ENCODE results near the gene GTPBP3.

The GTPBP3 gene

DNA sequence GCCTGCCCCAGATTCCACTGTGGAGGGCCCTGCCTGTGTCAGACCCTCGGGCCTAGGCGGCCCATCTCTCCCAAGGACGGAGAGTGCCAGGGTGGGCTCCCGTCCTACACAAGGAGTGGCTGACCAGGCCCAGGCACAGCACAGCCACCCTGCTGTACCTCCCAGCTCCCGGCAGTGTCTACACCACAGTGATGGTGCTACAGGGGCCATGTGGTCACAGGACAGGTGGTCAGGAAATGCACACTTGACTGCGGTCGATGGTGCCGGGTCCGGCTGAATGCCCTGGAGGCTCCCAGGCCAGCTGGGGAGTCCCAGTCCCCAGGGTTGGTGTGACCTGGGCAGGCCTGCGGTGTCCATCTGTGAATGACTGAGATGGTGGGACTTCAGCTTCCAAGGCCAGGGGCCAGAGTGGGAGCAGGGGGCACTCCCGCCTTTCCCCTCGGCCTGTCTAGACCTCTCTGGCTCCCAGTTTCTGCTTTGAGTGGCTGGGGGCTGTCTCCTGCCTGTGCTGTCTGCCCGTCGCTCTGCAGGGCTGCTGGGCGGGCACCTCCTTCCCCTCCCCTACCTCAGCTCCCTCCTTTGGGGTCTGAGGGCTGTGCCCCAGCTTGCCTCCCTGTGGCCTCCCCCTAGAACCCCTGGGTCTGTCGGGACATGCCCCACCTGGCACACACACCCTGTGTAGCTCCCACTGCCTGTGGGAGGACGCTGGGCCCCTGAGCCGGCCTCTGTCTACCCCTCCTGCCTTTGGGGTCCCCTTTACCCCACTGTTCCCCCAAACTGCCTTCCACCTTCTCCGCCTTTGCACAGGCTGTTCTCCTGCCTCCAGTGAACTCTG, 15.5 kb upstream of the GTPBP3 start:
- Histone ChIP-seq H3K9ac (ENCODE audit: low read depth in 1 of 2, low read length in 2 of 2) (no peak overlapping the region), H3K27ac (ENCODE audit: low read depth, low read length) (no peak overlapping the region), H3K4me3 (ENCODE audit: low read depth in 1 of 2, low read length in 2 of 2) (no peak overlapping the region), H3K36me3 (ENCODE audit: control insufficient read depth in 1 of 2, insufficient read depth in 2 of 2, low read length in 2 of 2) (peaks cover 25 to 28% of the 10 kb centered on the region in 2 donors), H3K9me3 (ENCODE audit: control insufficient read depth in 1 of 2, low read length in 2 of 2) (no peaks in the 10 kb centered on the region), H3K27me3 (ENCODE audit: control insufficient read depth in 1 of 2, insufficient read depth in 2 of 2, low read length in 2 of 2) (no peaks in the 10 kb centered on the region), H3K4me1 (ENCODE audit: control insufficient read depth in 1 of 2, insufficient read depth in 2 of 2, low read length in 2 of 2) (peaks cover 0 to 3% of the 10 kb centered on the region in 2 donors)

GRCh38 chr19:17322854-17323253, 14.5 kb upstream of the GTPBP3 start:
- no peak overlapping the region for H3K4me3 ChIP-seq (ENCODE audit: low read depth in 1 of 2, low read length in 2 of 2)
- no peak overlapping the region for H3K9ac ChIP-seq (ENCODE audit: low read depth in 1 of 2, low read length in 2 of 2)
- H3K27ac ChIP-seq (ENCODE audit: low read depth, low read length) = no peak overlapping the region
- H3K9me3 ChIP-seq (ENCODE audit: control insufficient read depth in 1 of 2, low read length in 2 of 2) = no peaks in the 10 kb centered on the region
- H3K27me3 ChIP-seq (ENCODE audit: control insufficient read depth in 1 of 2, insufficient read depth in 2 of 2, low read length in 2 of 2) = no peaks in the 10 kb centered on the region
- H3K36me3 ChIP-seq (ENCODE audit: control insufficient read depth in 1 of 2, insufficient read depth in 2 of 2, low read length in 2 of 2) = peaks cover 25 to 28% of the 10 kb centered on the region in 2 donors
- H3K4me1 ChIP-seq (ENCODE audit: control insufficient read depth in 1 of 2, insufficient read depth in 2 of 2, low read length in 2 of 2) = peaks cover 0 to 3% of the 10 kb centered on the region in 2 donors

GRCh38 chr19:17323300-17323963, 13.9 kb upstream of the GTPBP3 start:
- H3K4me1 ChIP-seq (ENCODE audit: control insufficient read depth in 1 of 2, insufficient read depth in 2 of 2, low read length in 2 of 2) = peaks cover 0 to 3% of the 10 kb centered on the region in 2 donors
- no peak overlapping the region for H3K9ac ChIP-seq (ENCODE audit: low read depth in 1 of 2, low read length in 2 of 2)
- H3K4me3 ChIP-seq (ENCODE audit: low read depth in 1 of 2, low read length in 2 of 2) = no peak overlapping the region
- H3K9me3 ChIP-seq (ENCODE audit: control insufficient read depth in 1 of 2, low read length in 2 of 2) = no peaks in the 10 kb centered on the region
- H3K27ac ChIP-seq (ENCODE audit: low read depth, low read length) = no peak overlapping the region
- H3K27me3 ChIP-seq (ENCODE audit: control insufficient read depth in 1 of 2, insufficient read depth in 2 of 2, low read length in 2 of 2) = no peaks in the 10 kb centered on the region
- H3K36me3 ChIP-seq (ENCODE audit: control insufficient read depth in 1 of 2, insufficient read depth in 2 of 2, low read length in 2 of 2) = peaks cover 25 to 28% of the 10 kb centered on the region in 2 donors

- Histone ChIP-seq H3K4me3 (ENCODE audit: low read depth in 1 of 2, low read length in 2 of 2) (no peak overlapping the region), H3K36me3 (ENCODE audit: control insufficient read depth in 1 of 2, insufficient read depth in 2 of 2, low read length in 2 of 2) (peaks cover 25 to 27% of the 10 kb centered on the region in 2 donors), H3K27ac (ENCODE audit: low read depth, low read length) (no peak overlapping the region), H3K9me3 (ENCODE audit: control insufficient read depth in 1 of 2, low read length in 2 of 2) (no peaks in the 10 kb centered on the region), H3K9ac (ENCODE audit: low read depth in 1 of 2, low read length in 2 of 2) (no peak overlapping the region), H3K4me1 (ENCODE audit: control insufficient read depth in 1 of 2, insufficient read depth in 2 of 2, low read length in 2 of 2) (peaks cover 0 to 5% of the 10 kb centered on the region in 2 donors), H3K27me3 (ENCODE audit: control insufficient read depth in 1 of 2, insufficient read depth in 2 of 2, low read length in 2 of 2) (peaks cover 0 to under 1% of the 10 kb centered on the region in 2 donors)
These were observed 13.4 kb upstream of the GTPBP3 start for GRCh38 chr19:17323964-17324332.

- peaks cover 0 to 10% of the 10 kb centered on the region in 2 donors for H3K4me1 ChIP-seq (ENCODE audit: control insufficient read depth in 1 of 2, insufficient read depth in 2 of 2, low read length in 2 of 2)
These were observed 12.8 kb upstream of the GTPBP3 start for GRCh38 chr19:17324357-17325114.

DNA sequence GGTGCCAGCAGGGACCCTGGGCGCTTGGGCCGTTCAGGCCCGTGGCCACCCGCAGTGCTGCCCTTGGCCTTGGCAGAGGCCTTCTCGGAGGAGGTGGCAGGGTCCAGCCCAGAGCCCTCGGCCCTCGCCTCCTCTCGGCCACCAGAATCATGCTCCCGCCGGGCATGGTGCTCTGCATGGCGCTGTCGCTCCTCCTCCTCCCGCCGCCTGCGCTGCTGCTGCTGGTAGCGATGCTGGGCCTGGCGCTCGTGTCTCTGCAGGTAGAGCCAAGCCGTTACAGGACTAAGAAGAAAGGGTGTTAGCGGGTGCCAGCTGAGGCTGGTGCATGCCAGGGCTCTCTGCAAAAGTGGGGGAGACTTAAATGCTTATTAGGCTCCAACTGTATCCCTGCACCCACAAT, 12.2 kb upstream of the GTPBP3 start:
- H3K4me3 ChIP-seq (ENCODE audit: low read depth in 1 of 2, low read length in 2 of 2) = no peak overlapping the region
- H3K9me3 ChIP-seq (ENCODE audit: control insufficient read depth in 1 of 2, low read length in 2 of 2) = no peaks in the 10 kb centered on the region
- H3K27me3 ChIP-seq (ENCODE audit: control insufficient read depth in 1 of 2, insufficient read depth in 2 of 2, low read length in 2 of 2) = peaks cover 9 to 12% of the 10 kb centered on the region in 2 donors
- H3K4me1 ChIP-seq (ENCODE audit: control insufficient read depth in 1 of 2, insufficient read depth in 2 of 2, low read length in 2 of 2) = peaks cover 0 to 11% of the 10 kb centered on the region in 2 donors
- H3K36me3 ChIP-seq (ENCODE audit: control insufficient read depth in 1 of 2, insufficient read depth in 2 of 2, low read length in 2 of 2) = peaks cover 19 to 20% of the 10 kb centered on the region in 2 donors
- no peak overlapping the region for H3K27ac ChIP-seq (ENCODE audit: low read depth, low read length)
- no peak overlapping the region for H3K9ac ChIP-seq (ENCODE audit: low read depth in 1 of 2, low read length in 2 of 2)

More at GRCh38 chr19:17324357-17325114, 12.8 kb upstream of the GTPBP3 start:
- Histone ChIP-seq H3K9ac (ENCODE audit: low read depth in 1 of 2, low read length in 2 of 2) (no peak overlapping the region), H3K27ac (ENCODE audit: low read depth, low read length) (no peak overlapping the region), H3K27me3 (ENCODE audit: control insufficient read depth in 1 of 2, insufficient read depth in 2 of 2, low read length in 2 of 2) (peaks cover 3 to 6% of the 10 kb centered on the region in 2 donors), H3K4me3 (ENCODE audit: low read depth in 1 of 2, low read length in 2 of 2) (no peak overlapping the region), H3K36me3 (ENCODE audit: control insufficient read depth in 1 of 2, insufficient read depth in 2 of 2, low read length in 2 of 2) (peaks cover 23 to 25% of the 10 kb centered on the region in 2 donors), H3K9me3 (ENCODE audit: control insufficient read depth in 1 of 2, low read length in 2 of 2) (no peaks in the 10 kb centered on the region)

DNA sequence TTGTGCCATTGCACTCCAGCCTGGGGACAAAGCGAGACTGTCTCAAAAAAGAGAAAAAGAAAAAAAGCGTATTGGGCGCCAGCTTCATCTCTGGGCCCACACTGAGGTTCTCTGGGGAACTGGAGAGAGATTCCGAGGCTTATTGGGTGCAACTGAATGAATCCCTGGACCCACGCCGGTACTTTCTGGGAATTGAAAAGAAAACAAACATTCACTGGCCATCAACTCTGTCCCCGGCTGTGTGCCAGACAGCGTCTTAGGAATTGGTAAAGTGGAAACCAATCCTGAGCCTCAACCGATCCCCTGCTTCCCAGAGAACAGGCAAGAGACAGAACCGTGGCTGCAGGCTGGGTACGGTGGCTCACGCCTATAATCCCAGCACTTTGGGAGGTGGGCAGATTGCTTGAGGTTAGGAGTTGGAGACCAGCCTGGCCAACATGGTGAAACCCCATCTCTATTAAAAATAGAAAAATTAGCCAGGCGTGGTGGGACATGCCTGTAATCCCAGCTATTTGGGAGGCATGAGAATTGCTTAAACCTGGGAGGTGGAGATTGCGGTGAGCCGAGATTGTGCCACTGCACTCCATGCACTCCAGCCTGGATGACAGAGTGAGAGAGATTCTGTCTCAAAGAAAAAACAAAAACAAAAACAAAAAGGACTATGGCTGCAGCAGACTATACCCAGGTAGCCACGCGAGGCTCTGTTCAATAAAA, 11.3 kb upstream of the GTPBP3 start:
- Histone ChIP-seq H3K36me3 (ENCODE audit: control insufficient read depth in 1 of 2, insufficient read depth in 2 of 2, low read length in 2 of 2) (peaks cover 11 to 13% of the 10 kb centered on the region in 2 donors), H3K9me3 (ENCODE audit: control insufficient read depth in 1 of 2, low read length in 2 of 2) (no peaks in the 10 kb centered on the region), H3K4me3 (ENCODE audit: low read depth in 1 of 2, low read length in 2 of 2) (no peak overlapping the region), H3K4me1 (ENCODE audit: control insufficient read depth in 1 of 2, insufficient read depth in 2 of 2, low read length in 2 of 2) (peaks cover 0 to 16% of the 10 kb centered on the region in 2 donors), H3K27me3 (ENCODE audit: control insufficient read depth in 1 of 2, insufficient read depth in 2 of 2, low read length in 2 of 2) (peaks cover 18 to 21% of the 10 kb centered on the region in 2 donors), H3K27ac (ENCODE audit: low read depth, low read length) (no peak overlapping the region), H3K9ac (ENCODE audit: low read depth in 1 of 2, low read length in 2 of 2) (no peak overlapping the region)

DNA sequence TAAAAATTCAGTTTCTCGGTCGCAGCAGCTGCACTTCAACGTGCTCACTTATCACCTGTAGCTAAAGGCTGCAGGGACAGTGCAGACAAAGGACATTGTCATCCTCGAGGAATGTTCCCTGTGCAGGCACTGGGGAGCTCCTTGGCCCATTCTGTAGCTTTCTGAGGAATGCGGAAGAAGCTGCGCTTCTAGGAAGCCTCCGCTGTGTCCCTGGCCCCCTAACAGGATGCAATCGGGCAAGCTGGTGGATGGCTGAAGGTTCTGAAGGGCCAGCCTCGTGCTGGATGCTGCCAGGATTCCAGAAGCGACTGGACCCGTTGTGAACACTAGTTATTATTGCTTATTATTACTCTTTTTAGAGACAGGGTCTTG, 10.8 kb upstream of the GTPBP3 start:
- Histone ChIP-seq H3K27me3 (ENCODE audit: control insufficient read depth in 1 of 2, insufficient read depth in 2 of 2, low read length in 2 of 2) (peaks cover 19 to 25% of the 10 kb centered on the region in 2 donors), H3K36me3 (ENCODE audit: control insufficient read depth in 1 of 2, insufficient read depth in 2 of 2, low read length in 2 of 2) (peaks cover 6 to 9% of the 10 kb centered on the region in 2 donors), H3K27ac (ENCODE audit: low read depth, low read length) (no peak overlapping the region), H3K9me3 (ENCODE audit: control insufficient read depth in 1 of 2, low read length in 2 of 2) (no peaks in the 10 kb centered on the region), H3K9ac (ENCODE audit: low read depth in 1 of 2, low read length in 2 of 2) (no peak overlapping the region), H3K4me1 (ENCODE audit: control insufficient read depth in 1 of 2, insufficient read depth in 2 of 2, low read length in 2 of 2) (peaks cover 0 to 17% of the 10 kb centered on the region in 2 donors), H3K4me3 (ENCODE audit: low read depth in 1 of 2, low read length in 2 of 2) (no peak overlapping the region)

- H3K4me3 ChIP-seq (ENCODE audit: low read depth in 1 of 2, low read length in 2 of 2) = no peak overlapping the region
- H3K36me3 ChIP-seq (ENCODE audit: control insufficient read depth in 1 of 2, insufficient read depth in 2 of 2, low read length in 2 of 2) = peaks cover 0 to 6% of the 10 kb centered on the region in 2 donors
- peaks cover 19 to 25% of the 10 kb centered on the region in 2 donors for H3K27me3 ChIP-seq (ENCODE audit: control insufficient read depth in 1 of 2, insufficient read depth in 2 of 2, low read length in 2 of 2)
- H3K9me3 ChIP-seq (ENCODE audit: control insufficient read depth in 1 of 2, low read length in 2 of 2) = no peaks in the 10 kb centered on the region
- H3K4me1 ChIP-seq (ENCODE audit: control insufficient read depth in 1 of 2, insufficient read depth in 2 of 2, low read length in 2 of 2) = peaks cover 0 to 14% of the 10 kb centered on the region in 2 donors
- H3K27ac ChIP-seq (ENCODE audit: low read depth, low read length) = no peak overlapping the region
- no peak overlapping the region for H3K9ac ChIP-seq (ENCODE audit: low read depth in 1 of 2, low read length in 2 of 2)
These were observed 10.2 kb upstream of the GTPBP3 start for GRCh38 chr19:17327068-17327653.
